ENCODE data around the gene C1orf56.

C1orf56 gene

GRCh38 chr1:151047591-151047924 is at the start of gene C1orf56:
Gene C1orf56, plus strand, starts transcription at chr1:151047751. Its CDS starts 97 bp downstream, at chr1:151047848.
- DNase-seq: peak; percentile 86

GRCh38 chr1:150997949-150998348 is 49.6 kb upstream of the C1orf56 start:
- DNase-seq: no peak

- DNase-seq: no peak
These were observed 48.4 kb upstream of the C1orf56 start for GRCh38 chr1:150999051-150999674.

GRCh38 chr1:150999926-151000325 is 47.6 kb upstream of the C1orf56 start:
- DNase-seq: no peak

- DNase-seq: no peak
These were observed 47.1 kb upstream of the C1orf56 start for GRCh38 chr1:151000408-151000807.

GRCh38 chr1:151001602-151002001 is 45.9 kb upstream of the C1orf56 start:
- no peak for DNase-seq

- DNase-seq: no peak
These were observed 45.5 kb upstream of the C1orf56 start for GRCh38 chr1:151002051-151002450.

GRCh38 chr1:151002611-151003010 is 44.9 kb upstream of the C1orf56 start:
- no peak for DNase-seq

GRCh38 chr1:151003180-151003579 is 44.4 kb upstream of the C1orf56 start:
- no peak for DNase-seq

GRCh38 chr1:151005729-151006319 is 41.7 kb upstream of the C1orf56 start:
- peak; percentile 27 for DNase-seq

GRCh38 chr1:151006327-151007052 is 41.1 kb upstream of the C1orf56 start, which contains the start of gene MINDY1:
Gene MINDY1, minus strand, starts transcription at chr1:151006902. Its CDS starts 4,285 bp downstream, at chr1:151002617.
- peak; percentile 84 for DNase-seq

- no peak for DNase-seq
These were observed 39.7 kb upstream of the C1orf56 start for GRCh38 chr1:151007853-151008243.

- peak; percentile 95 for DNase-seq
These were observed 39.0 kb upstream of the C1orf56 start, which contains the start of gene PRUNE1 for GRCh38 chr1:151008244-151009205. Gene PRUNE1, plus strand, starts transcription at chr1:151008449. Its CDS starts 184 bp downstream, at chr1:151008633.

GRCh38 chr1:151009206-151009587 is 38.4 kb upstream of the C1orf56 start:
- DNase-seq: no peak

- no peak for DNase-seq
These were observed 37.7 kb upstream of the C1orf56 start for GRCh38 chr1:151009674-151010345.

GRCh38 chr1:151010346-151010726 is 37.2 kb upstream of the C1orf56 start:
- no peak for DNase-seq

- DNase-seq: peak; percentile 5
These were observed 36.2 kb upstream of the C1orf56 start for GRCh38 chr1:151011154-151011850.

- no peak for DNase-seq
These were observed 34.7 kb upstream of the C1orf56 start for GRCh38 chr1:151012684-151013471.

GRCh38 chr1:151013518-151013917 is 34.0 kb upstream of the C1orf56 start:
- no peak for DNase-seq

- DNase-seq: peak; percentile 66
These were observed 22.9 kb upstream of the C1orf56 start for GRCh38 chr1:151024540-151025146.
